H9 (cell line): ENCODE results near the gene IGFBP5. TPM values are rescaled to one million over a fixed set of nuclear protein-coding genes. Genes with fewer than 3 reads are reported as not detected.
A peak's percentile ranks its signal among the peaks of the same experiment; 100 is the strongest.

ENCODE experiments used
- DNase-seq: peaks from one replicate; pipeline ENCODE4 v3.0.0-alpha.2; 2017
- H2AFZ ChIP-seq: one replicate; pipeline ENCODE4 v1.6.1; 2013; ENCODE audit warnings: mild to moderate bottlenecking, low read length, control low read depth, moderate library complexity
- H2AK5ac ChIP-seq: 2 replicates; pipeline ENCODE4 v1.6.1; 2013; ENCODE audit warnings: low read length, control low read depth, mixed read lengths; ENCODE audit not compliant: insufficient read length
- H2BK120ac ChIP-seq: one replicate; pipeline ENCODE4 v1.6.1; 2013; ENCODE audit warnings: low read depth, mild to moderate bottlenecking, low read length, control low read depth, inconsistent platforms; ENCODE audit not compliant: poor library complexity, severe bottlenecking
- H2BK12ac ChIP-seq: 2 replicates; pipeline ENCODE4 v1.6.1; 2013; ENCODE audit warnings: low read length, control low read depth, mixed read lengths, low read depth; ENCODE audit not compliant: insufficient read length
- H2BK15ac ChIP-seq: 2 replicates; pipeline ENCODE4 v1.6.1; 2013; ENCODE audit warnings: low read depth, low read length, control low read depth
- H2BK20ac ChIP-seq: one replicate; pipeline ENCODE4 v1.6.1; 2013; ENCODE audit warnings: low read depth, mild to moderate bottlenecking, low read length, control low read depth, inconsistent platforms; ENCODE audit not compliant: poor library complexity, severe bottlenecking
- H2BK5ac ChIP-seq: 2 replicates; pipeline ENCODE4 v1.6.1; 2013; ENCODE audit warnings: low read length, control low read depth, mixed read lengths; ENCODE audit not compliant: insufficient read length
- H3K14ac ChIP-seq: 2 replicates; pipeline ENCODE4 v1.6.1; 2013; ENCODE audit warnings: low read length, control low read depth; ENCODE audit not compliant: insufficient read depth
- H3K18ac ChIP-seq: 2 replicates; pipeline ENCODE4 v1.6.1; 2013; ENCODE audit warnings: low read depth, mild to moderate bottlenecking, mixed read lengths, low read length, control low read depth; ENCODE audit not compliant: insufficient read length
- H3K23ac ChIP-seq: 2 replicates; pipeline ENCODE4 v1.6.1; 2013; ENCODE audit warnings: low read length, control low read depth, mixed read lengths, low read depth; ENCODE audit not compliant: insufficient read length
- H3K23me2 ChIP-seq: 2 replicates; pipeline ENCODE4 v1.6.1; 2013; ENCODE audit warnings: low read depth, mild to moderate bottlenecking, mixed read lengths, low read length, control low read depth; ENCODE audit not compliant: insufficient read length, poor library complexity, severe bottlenecking
- H3K27ac ChIP-seq: 2 replicates; pipeline ENCODE4 v1.5.1; 2013; ENCODE audit warnings: low read length, control low read depth, mixed read lengths, low read depth; ENCODE audit not compliant: insufficient read length
- H3K27me3 ChIP-seq: 2 replicates; pipeline ENCODE4 v1.6.1; 2013; ENCODE audit warnings: low read length, control low read depth, inconsistent platforms; ENCODE audit not compliant: insufficient read depth
- H3K4ac ChIP-seq: 2 replicates; pipeline ENCODE4 v1.6.1; 2013; ENCODE audit warnings: low read depth, mild to moderate bottlenecking, control low read depth, inconsistent platforms, low read length, moderate library complexity
- H3K4me1 ChIP-seq: 2 replicates; pipeline ENCODE4 v1.6.1; 2013; ENCODE audit warnings: low read length, control low read depth, inconsistent platforms; ENCODE audit not compliant: insufficient read depth
- H3K4me2 ChIP-seq: 2 replicates; pipeline ENCODE4 v1.6.1; 2013; ENCODE audit warnings: low read length, control low read depth, mixed read lengths; ENCODE audit not compliant: insufficient read length, insufficient read depth
- H3K56ac ChIP-seq: 2 replicates; pipeline ENCODE4 v1.6.1; 2013; ENCODE audit warnings: low read depth, mild to moderate bottlenecking, mixed read lengths, low read length, control low read depth; ENCODE audit not compliant: insufficient read length
- H3K79me1 ChIP-seq: 2 replicates; pipeline ENCODE4 v1.6.1; 2013; ENCODE audit warnings: low read depth, mild to moderate bottlenecking, moderate library complexity, low read length, control low read depth, inconsistent platforms; ENCODE audit not compliant: insufficient read depth, poor library complexity, severe bottlenecking
- H3K79me2 ChIP-seq: 2 replicates; pipeline ENCODE4 v1.6.1; 2013; ENCODE audit warnings: low read length, control low read depth, inconsistent platforms; ENCODE audit not compliant: insufficient read depth
- H3K9ac ChIP-seq: 2 replicates; pipeline ENCODE4 v1.6.1; 2013; ENCODE audit warnings: low read length, control low read depth, mixed read lengths; ENCODE audit not compliant: insufficient read length; ENCODE audit errors: extremely low read depth
- H3K9me3 ChIP-seq: one replicate; pipeline ENCODE4 v1.6.1; 2013; ENCODE audit warnings: low read depth, low read length, inconsistent platforms; ENCODE audit not compliant: control insufficient read depth
- H3T11ph ChIP-seq: one replicate; pipeline ENCODE4 v1.6.1; 2013; ENCODE audit warnings: mild to moderate bottlenecking, low read length, control low read depth, inconsistent platforms
- H4K20me1 ChIP-seq: one replicate; pipeline ENCODE4 v1.6.1; 2013; ENCODE audit not compliant: control insufficient read depth, insufficient read length, insufficient read depth
- H4K5ac ChIP-seq: 2 replicates; pipeline ENCODE4 v1.6.1; 2013; ENCODE audit warnings: low read depth, mild to moderate bottlenecking, mixed read lengths, low read length, control low read depth; ENCODE audit not compliant: insufficient read length
- H4K8ac ChIP-seq: replicated peaks from 2 replicates; pipeline ENCODE4 v1.6.1; 2013; ENCODE audit warnings: low read length, control low read depth, mixed read lengths, low read depth; ENCODE audit not compliant: insufficient read length
- H4K91ac ChIP-seq: 2 replicates; pipeline ENCODE4 v1.6.1; 2013; ENCODE audit warnings: low read depth, mild to moderate bottlenecking, moderate library complexity, mixed read lengths, low read length, control low read depth; ENCODE audit not compliant: insufficient read length
- H3K27ac Mint-ChIP-seq, 3 experiments: 2 replicates in 2 of 3; 3 replicates in 1 of 3; pipeline ENCODE4 v1.8.0; 2020 to 2021; ENCODE audit warnings: mixed read lengths in 3 of 3, mild to moderate bottlenecking in 1 of 3, moderate library complexity in 1 of 3
- H3K27me3 Mint-ChIP-seq: 2 replicates; pipeline ENCODE4 v1.8.0; 2021; ENCODE audit warnings: low read depth, mild to moderate bottlenecking, moderate library complexity, mixed read lengths
- H3K36me3 Mint-ChIP-seq, 3 experiments: 2 replicates in 2 of 3; 3 replicates in 1 of 3; pipeline ENCODE4 v1.8.0; 2020 to 2021; ENCODE audit warnings: low read depth in 3 of 3, mixed read lengths in 3 of 3; ENCODE audit not compliant: insufficient read depth in 1 of 3
- H3K4me1 Mint-ChIP-seq, 2 experiments: 2 replicates each; pipeline ENCODE4 v1.8.0; 2020; ENCODE audit warnings: mixed read lengths in 2 of 2
- H3K4me3 Mint-ChIP-seq, 2 experiments: 2 replicates in 1 of 2; 3 replicates in 1 of 2; pipeline ENCODE4 v1.8.0; 2020 to 2021; ENCODE audit warnings: mild to moderate bottlenecking in 2 of 2, mixed read lengths in 2 of 2, moderate library complexity in 1 of 2
- H3K9me3 Mint-ChIP-seq, 2 experiments: 2 replicates in 1 of 2; 3 replicates in 1 of 2; pipeline ENCODE4 v1.8.0; 2020; ENCODE audit warnings: mild to moderate bottlenecking in 2 of 2, mixed read lengths in 2 of 2, moderate library complexity in 1 of 2
- CTCF ChIP-seq: fragments of 200-600 bp; sonication (generic); conservative IDR thresholded peaks from 3 replicates; pipeline ENCODE4 v1.8.0; 2021; ENCODE audit warnings: antibody characterized with exemption, mild to moderate bottlenecking
- WGBS: extraction: QIAGEN DNeasy Blood & Tissue Kit; methylation state at CpG from one replicate; pipeline ENCODE4 v1.1.7; 2013; ENCODE audit warnings: missing lambda C conversion rate, low lambda C conversion rate, mixed read lengths; ENCODE audit not compliant: insufficient read length; ENCODE audit errors: extremely low coverage; 5-methylcytosine and 5-hydroxymethylcytosine counted together
- total RNA-seq: library from RNA; stranded (reverse); gene quantifications from 2 replicates; pipeline ENCODE4 v1.2.1, GENCODE V29; 2021

Gene IGFBP5
- total RNA-seq, 1 experiment from 2014 or later = 0.90 TPM

GRCh38 chr2:216694826-216695217 lies 527 bp downstream of the IGFBP5 start:
- Histone ChIP-seq H3K23ac (no peak overlapping the region), H3K27ac (no peak overlapping the region), H3K56ac (no peak overlapping the region), H3K9ac (no peak overlapping the region), H3K9me3 (no peaks in the 10 kb centered on the region), H2AK5ac (no peak overlapping the region), H4K20me1 (no peaks in the 10 kb centered on the region), H2BK12ac (no peak overlapping the region), H3K18ac (no peak overlapping the region), H3K79me1 (no peaks in the 10 kb centered on the region), H2BK5ac (no peak overlapping the region), H2BK20ac (no peak overlapping the region), H3K23me2 (peaks cover 34% of the 10 kb centered on the region), H3K4me1 (peaks cover 5% of the 10 kb centered on the region; the same call in 1 of the 2 replicates), H3K4me2 (peak overlapping the region; percentile 55), H2AFZ (no peak overlapping the region), H3K14ac (no peak overlapping the region), H2BK120ac (no peak overlapping the region), H3K27me3 (peaks cover 3% of the 10 kb centered on the region; the same call in 1 of the 2 replicates), H4K5ac (no peak overlapping the region), H3K79me2 (no peaks in the 10 kb centered on the region), H4K8ac (no peak overlapping the region), H3T11ph (no peak overlapping the region), H4K91ac (no peak overlapping the region), H3K4ac (no peak overlapping the region), H2BK15ac (no peak overlapping the region)
- H3K9me3 Mint-ChIP-seq = no peaks in the 10 kb centered on the region; a peak in 2 of 5 replicates
- peaks cover 79% of the 10 kb centered on the region for H3K27me3 Mint-ChIP-seq
- peak overlapping the region; percentile 65 to 89 for H3K4me3 Mint-ChIP-seq
- DNase-seq = no peak
- H3K4me1 Mint-ChIP-seq = peaks cover 41 to 54% of the 10 kb centered on the region in 2 experiments
- no peak for TF ChIP-seq CTCF
- H3K27ac Mint-ChIP-seq = no peak overlapping the region; a peak in 1 of 7 replicates
- no CpG with 5 or more reads among the region's 10 CpGs for WGBS
- H3K36me3 Mint-ChIP-seq = no peaks in the 10 kb centered on the region
